ENCODE data around the gene TSTD1. TPM values are rescaled to one million over a fixed set of nuclear protein-coding genes. Genes with fewer than 3 reads are reported as not detected.

The TSTD1 gene
- polyA plus RNA-seq, 2 donors, result 92.4 to 117 TPM

Other genes starting within 250 kb of the TSTD1 start
- under 1 TPM; 0.54 to 0.73 TPM for gene LY9, start 242.8 kb downstream of the TSTD1 start, polyA plus RNA-seq
- under 1 TPM; 0.35 to 0.41 TPM for gene CD244, start 176.1 kb downstream of the TSTD1 start, polyA plus RNA-seq
- gene ITLN1, start 153.8 kb downstream of the TSTD1 start, polyA plus RNA-seq, result under 1 TPM; 0.04 to 0.20 TPM
- gene ITLN2, start 84.2 kb downstream of the TSTD1 start, polyA plus RNA-seq, result under 1 TPM; 0.09 to 0.20 TPM
- gene F11R, start 17.8 kb downstream of the TSTD1 start, polyA plus RNA-seq, result 10 to 100 TPM; 56.5 to 76.4 TPM
- gene USF1, start 7.0 kb upstream of the TSTD1 start, polyA plus RNA-seq, result 10 to 100 TPM; 37.6 to 50.1 TPM
- gene ARHGAP30, start 30.9 kb upstream of the TSTD1 start, polyA plus RNA-seq, result 1 to 10 TPM; 7.9 to 9.5 TPM
- gene NECTIN4, start 50.6 kb upstream of the TSTD1 start, polyA plus RNA-seq, result 10 to 100 TPM; 44.9 to 80.5 TPM
- gene KLHDC9, start 59.4 kb upstream of the TSTD1 start, polyA plus RNA-seq, result 1 to 10 TPM; 1.8 to 2.5 TPM
- 100 to 1,000 TPM; 116 to 186 TPM for gene PFDN2, start 79.1 kb upstream of the TSTD1 start, polyA plus RNA-seq
- gene NIT1, start 79.1 kb upstream of the TSTD1 start, polyA plus RNA-seq, result 10 to 100 TPM; 28.0 to 28.5 TPM
- gene DEDD, start 93.7 kb upstream of the TSTD1 start, polyA plus RNA-seq, result 10 to 100 TPM; 15.5 to 24.4 TPM
- 100 to 1,000 TPM in 1 of 2 donors, 10 to 100 TPM in 1; 94.3 to 132 TPM for gene UFC1, start 115.0 kb upstream of the TSTD1 start, polyA plus RNA-seq
- gene USP21, start 120.5 kb upstream of the TSTD1 start, polyA plus RNA-seq, result 10 to 100 TPM; 16.5 to 22.9 TPM
- 10 to 100 TPM; 11.7 to 29.6 TPM for gene PPOX, start 127.5 kb upstream of the TSTD1 start, polyA plus RNA-seq
- 10 to 100 TPM; 18.3 to 18.8 TPM for gene B4GALT3, start 138.5 kb upstream of the TSTD1 start, polyA plus RNA-seq
- gene ADAMTS4, start 160.1 kb upstream of the TSTD1 start, polyA plus RNA-seq, result 1 to 10 TPM in 1 of 2 donors, under 1 TPM in 1; 0.82 to 1.1 TPM
- 10 to 100 TPM; 27.8 to 76.0 TPM for gene NDUFS2, start 163.4 kb upstream of the TSTD1 start, polyA plus RNA-seq
- 10 to 100 TPM; 10.0 to 14.0 TPM for gene FCER1G, start 176.3 kb upstream of the TSTD1 start, polyA plus RNA-seq
- gene APOA2, start 184.7 kb upstream of the TSTD1 start, polyA plus RNA-seq, result not detected
- gene TOMM40L, start 187.1 kb upstream of the TSTD1 start, polyA plus RNA-seq, result 10 to 100 TPM in 1 of 2 donors, 1 to 10 TPM in 1; 8.0 to 10.5 TPM
- under 1 TPM in 1 of 2 donors, not detected in 1; 0.07 TPM for gene NR1I3, start 199.2 kb upstream of the TSTD1 start, polyA plus RNA-seq
- 10 to 100 TPM in 1 of 2 donors, 1 to 10 TPM in 1; 10.0 to 16.2 TPM for gene PCP4L1, start 219.8 kb upstream of the TSTD1 start, polyA plus RNA-seq